Measurements from ENCODE around the gene FMN2.

The FMN2 gene

GRCh38 chr1:240099329-240099728 lies 7.6 kb downstream of the FMN2 start:
- DNase-seq = no peak

DNA sequence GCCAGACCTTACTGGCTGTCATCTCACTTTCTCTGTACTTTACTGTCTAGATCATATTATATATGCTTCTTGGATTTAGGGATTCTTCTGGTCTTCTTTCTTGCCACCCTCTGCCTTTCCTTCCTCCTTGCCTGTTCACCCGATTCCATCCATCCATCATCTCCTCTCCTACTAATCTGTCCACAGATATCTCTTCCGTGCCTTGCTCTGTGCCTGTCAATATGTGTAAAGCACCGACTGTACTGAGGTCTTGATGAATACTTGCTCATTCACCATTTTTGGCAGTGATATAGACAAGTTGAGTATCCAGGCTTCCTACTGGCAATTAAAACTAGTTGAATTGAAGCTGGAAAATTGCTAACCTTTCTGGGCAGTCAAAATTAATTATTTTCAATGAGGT lies 8.1 kb downstream of the FMN2 start:
- no peak for DNase-seq

DNA sequence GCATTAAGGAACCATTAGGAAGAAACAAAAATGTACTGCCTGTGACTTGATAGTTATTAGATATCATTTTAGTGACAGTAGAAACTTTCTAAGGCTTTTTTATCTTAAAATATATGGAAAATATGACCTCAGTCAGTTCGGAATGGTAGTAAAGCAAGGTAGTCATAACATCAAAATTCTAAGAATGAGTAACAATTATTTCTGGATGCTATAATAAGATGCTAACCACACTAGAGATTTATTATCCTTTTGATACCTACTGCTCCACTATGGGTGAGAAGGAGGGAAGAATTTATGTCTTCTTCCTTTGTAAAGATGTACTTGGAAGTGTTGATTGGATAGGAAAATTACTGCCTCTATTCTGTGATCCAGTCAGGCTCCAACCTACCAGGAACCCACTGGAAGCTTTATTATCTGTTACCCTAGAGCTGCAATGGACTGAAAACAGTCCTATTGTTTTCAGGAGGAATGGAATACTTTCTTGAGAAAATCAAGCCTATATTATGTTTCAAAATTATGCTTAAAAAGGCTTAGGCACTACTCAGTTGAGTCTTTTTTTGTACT lies 8.8 kb downstream of the FMN2 start:
- DNase-seq = no peak

GRCh38 chr1:240101306-240101705 lies 9.6 kb downstream of the FMN2 start:
- no peak for DNase-seq

GRCh38 chr1:240101737-240102136 lies 10.1 kb downstream of the FMN2 start:
- no peak for DNase-seq

GRCh38 chr1:240104672-240105071 lies 13.0 kb downstream of the FMN2 start:
- DNase-seq = no peak

DNA sequence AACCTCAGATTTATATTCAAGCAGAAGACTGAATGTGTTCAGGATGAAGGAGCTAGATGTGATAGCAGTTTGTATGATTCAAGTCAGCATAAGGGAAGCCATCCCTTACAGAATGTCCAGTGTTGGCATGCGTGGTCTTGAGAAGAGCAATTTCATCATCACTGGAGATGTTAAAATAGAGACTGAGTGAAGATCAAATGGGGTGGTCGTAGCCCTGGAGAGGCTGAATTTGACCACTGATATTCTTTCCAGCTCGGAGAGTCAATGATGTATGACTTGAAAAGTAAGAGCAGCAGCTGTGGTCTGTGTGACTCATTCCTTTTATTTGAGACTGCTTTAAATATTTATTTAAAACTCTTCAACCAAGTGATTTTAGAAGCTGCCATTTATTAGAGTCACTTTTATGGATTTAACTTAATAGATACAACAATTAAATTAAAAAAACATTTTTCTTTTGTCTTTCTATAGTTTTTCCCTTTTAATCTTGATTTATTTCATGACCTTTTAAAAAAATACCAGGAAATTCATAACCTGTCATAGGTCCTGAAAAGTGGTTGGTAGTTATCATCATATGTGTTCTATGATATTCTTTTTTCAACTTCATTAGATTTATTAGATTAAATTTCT lies 15.5 kb downstream of the FMN2 start:
- DNase-seq = no peak

DNA sequence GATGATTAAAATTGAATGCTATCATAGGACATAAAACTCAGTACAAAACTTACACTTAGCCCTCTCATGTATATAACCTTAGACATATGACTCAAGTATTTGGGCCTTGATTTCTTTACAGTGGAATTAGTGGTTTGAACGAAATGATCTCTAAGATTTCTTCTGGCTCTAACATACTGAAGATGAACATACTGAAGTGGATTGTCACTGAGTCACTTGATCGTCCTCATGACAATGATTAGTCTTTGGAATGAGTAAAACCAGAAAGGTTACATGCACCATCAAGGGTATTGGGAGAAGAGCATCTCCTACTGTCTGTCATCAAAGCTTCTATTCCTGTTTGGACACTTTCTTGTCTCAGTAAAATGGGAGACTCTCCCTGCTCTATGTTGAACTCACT lies 17.4 kb downstream of the FMN2 start:
- DNase-seq = no peak

- DNase-seq = no peak
Measured at GRCh38 chr1:240109920-240110636, 18.4 kb downstream of the FMN2 start.

GRCh38 chr1:240111558-240111957 lies 19.9 kb downstream of the FMN2 start:
- no peak for DNase-seq

GRCh38 chr1:240114222-240114621 lies 22.5 kb downstream of the FMN2 start:
- DNase-seq = no peak

DNA sequence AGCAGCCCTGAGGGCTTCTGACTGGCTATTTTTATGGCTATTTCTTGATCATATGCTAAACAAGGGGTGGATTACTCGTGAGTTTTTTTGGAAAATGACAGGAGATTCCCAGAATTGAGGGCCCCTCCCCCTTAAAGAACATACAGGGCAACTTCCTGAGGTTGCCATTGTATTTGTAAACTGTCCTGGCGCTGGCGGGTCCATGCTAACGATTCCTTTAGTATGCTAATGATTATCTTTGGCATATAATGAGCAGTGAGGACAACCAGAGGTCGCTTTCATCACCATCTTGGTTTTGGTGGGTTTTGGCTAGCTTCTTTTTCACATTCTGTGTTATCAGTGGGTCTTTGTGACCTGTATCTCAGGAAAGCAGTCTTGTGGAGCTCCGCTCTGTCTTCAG lies 24.1 kb downstream of the FMN2 start:
- DNase-seq = no peak

GRCh38 chr1:240116831-240117769 lies 25.4 kb downstream of the FMN2 start:
- DNase-seq = no peak

DNA sequence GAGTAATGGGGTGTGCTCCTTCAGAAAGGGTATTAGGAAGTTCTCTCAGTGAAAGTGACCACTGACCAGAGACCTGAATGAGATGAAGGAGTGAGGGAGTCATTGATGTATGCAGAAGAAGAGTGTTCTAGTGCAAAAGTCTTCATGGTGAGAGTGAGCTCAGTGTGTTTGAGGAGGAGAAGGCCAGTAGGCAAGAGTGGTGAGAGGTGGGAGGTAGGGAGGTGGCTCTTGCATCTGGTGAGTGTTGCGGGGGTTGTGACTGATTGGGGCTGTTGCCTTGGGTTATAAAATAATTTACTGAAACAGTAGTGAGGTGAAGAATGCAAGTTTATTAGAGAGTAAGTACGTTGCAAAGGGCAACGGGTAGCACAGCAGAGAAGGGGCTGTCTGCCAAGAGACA lies 26.2 kb downstream of the FMN2 start:
- no peak for DNase-seq

GRCh38 chr1:240122639-240123613 lies 31.2 kb downstream of the FMN2 start:
- DNase-seq = no peak

DNA sequence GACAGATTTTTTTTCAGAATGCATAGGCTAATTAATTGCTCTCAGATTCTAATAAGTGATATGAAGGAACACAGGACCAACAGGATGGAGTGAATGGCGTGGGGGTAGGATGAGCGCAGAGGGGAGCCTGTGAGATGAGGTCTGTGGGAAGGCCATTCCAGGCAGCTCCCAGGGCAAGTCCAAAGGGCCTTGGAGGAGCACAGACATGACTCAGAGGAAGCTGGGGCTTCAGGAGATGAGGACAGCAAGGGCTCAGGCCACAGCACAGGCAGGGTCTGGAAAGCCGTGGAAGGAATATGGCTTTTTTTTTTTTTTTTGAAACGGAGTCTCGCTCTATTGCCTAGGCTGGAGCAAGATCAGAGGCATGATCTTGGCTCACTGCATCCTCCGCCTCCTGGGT lies 35.1 kb downstream of the FMN2 start:
- no peak for DNase-seq

- DNase-seq = no peak
Measured at GRCh38 chr1:240128366-240128765, 36.7 kb downstream of the FMN2 start.

- DNase-seq = no peak
Measured at GRCh38 chr1:240134113-240134512, 42.4 kb downstream of the FMN2 start.

- no peak for DNase-seq
Measured at GRCh38 chr1:240134596-240134995, 42.9 kb downstream of the FMN2 start.

DNA sequence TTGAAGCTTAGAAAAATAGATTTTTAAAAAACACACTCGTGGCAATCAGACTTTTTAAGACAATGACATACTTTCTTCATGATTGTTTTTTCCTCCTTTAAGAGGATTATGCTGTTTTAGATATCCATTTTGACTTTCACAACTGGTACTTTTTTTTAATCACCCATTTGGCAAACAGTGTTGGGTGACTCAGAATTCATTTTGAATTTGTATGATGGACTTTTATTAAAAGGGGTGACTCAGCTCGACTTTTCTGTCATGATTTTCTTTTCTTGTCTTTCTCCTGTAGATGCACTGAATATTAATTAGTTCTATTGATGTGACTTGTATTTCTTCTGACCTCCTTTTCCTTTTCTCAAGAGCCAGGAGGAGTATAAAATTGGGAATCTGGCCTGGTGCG lies 44.7 kb downstream of the FMN2 start:
- DNase-seq = no peak

DNA sequence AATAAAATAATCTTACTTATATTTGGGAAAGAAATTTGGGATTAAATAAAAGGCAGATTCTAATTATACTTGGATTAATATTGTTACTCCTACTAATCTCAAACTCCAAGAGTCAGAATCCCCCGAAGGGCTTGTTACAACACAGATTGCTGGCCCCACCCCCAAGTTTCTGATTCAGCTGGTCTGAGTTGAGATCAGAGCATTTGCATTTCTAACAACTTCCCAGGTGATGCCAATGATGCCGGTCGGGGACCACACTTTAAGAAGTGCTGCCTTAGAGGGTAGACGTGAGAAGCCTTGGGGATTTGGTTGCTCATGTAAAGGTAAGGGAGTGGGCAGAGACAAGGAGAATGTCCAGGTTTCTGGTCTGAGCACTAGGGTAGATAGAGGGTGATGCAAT lies 47.2 kb downstream of the FMN2 start:
- no peak for DNase-seq

- no peak for DNase-seq
Measured at GRCh38 chr1:240139511-240139910, 47.8 kb downstream of the FMN2 start.

Measured in suppressor macrophage (primary cell).